Activated CD4-positive, CD25-positive, alpha-beta regulatory T cell treated with anti-CD3 and anti-CD28 coated beads, Interleukin-2, amount 50 U/mL, for 16 hours (primary cell): ENCODE data around the gene SOSTDC1.
A peak's percentile ranks its signal among the peaks of the same experiment; 100 is the strongest.
"Not testable (repeated sequence)": the region's sequence is repeated elsewhere in the genome, so short reads cannot be mapped to it uniquely, and the experiment has no call there.

ENCODE experiments used
- DNase-seq: peaks from one replicate; pipeline ENCODE4 v3.0.0-alpha.2; 2020; ENCODE audit warnings: low read depth, low spot score

Gene SOSTDC1

DNA sequence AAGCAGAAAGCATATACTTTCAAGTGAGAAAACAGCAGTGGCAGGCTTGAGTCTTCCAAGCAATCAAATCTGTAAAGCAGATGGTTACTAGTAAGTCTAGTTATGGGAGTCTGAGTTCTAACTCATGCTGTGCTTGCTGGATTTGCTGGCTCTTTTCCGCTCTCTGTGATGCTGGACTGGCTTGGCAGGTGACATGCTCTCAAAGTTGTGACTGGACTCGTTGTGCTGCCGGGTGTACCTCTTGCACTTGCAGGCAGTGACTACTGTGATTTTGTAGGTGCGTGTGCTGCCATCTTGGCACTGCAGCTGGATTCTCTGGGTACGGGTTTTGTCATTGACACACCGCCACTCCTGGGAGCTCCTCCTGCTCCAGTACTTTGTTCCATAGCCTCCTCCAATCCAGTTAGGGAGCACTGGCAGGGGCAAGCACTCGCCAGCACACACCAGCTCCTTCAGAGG, 3.1 kb downstream of the SOSTDC1 start:
- no peak for DNase-seq

DNA sequence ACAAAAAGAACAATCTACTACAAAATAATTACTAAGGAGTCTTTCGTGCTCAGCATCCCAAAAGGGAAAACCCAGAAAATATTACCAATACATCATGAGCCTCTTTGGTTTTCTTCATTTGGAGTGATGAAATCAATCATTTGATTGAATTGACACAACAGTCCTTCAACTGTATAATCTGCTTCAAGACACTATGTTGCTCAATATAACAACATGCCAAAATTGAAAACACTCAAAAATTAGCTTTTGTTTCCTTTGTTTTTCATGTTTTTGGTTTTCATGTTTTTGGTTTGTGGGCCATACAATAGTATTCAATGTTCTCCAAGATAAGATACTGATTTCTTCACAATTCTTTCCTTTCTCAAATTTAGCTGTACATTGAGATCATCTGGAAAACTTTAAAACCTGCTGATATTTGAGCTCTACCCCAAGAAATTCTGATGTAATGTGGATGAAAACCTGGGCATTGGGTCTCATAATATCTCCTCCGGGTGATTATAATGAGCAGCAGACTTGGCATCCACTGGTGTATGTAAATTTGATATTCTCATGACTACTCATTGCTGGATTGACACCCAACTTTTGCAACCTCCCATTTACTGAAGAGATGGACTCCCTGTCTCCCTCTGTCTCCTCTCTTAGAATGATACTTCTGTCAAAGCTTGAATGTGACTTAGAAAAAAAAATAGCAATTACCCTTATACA, 4.6 kb downstream of the SOSTDC1 start:
- no peak for DNase-seq

DNA sequence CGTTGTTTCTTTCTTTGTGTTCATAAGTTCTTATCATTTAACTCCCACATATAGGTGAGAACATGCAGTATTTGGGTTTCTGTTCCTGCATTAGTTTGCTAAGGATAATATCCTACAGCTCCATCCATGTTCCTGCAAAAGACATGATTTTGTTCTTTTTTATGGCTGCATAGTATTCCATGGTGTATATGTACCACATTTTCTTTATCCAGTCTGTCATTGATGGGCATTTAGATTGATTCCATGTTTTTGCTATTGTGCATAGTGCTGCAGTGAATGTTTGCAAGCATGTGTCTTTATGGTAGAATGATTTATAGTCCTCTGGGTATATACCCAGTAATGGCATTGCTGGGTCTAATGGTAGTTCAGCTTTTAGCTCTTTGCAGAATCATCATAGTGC, 9.2 kb downstream of the SOSTDC1 start:
- not testable (repeated sequence) for DNase-seq

DNA sequence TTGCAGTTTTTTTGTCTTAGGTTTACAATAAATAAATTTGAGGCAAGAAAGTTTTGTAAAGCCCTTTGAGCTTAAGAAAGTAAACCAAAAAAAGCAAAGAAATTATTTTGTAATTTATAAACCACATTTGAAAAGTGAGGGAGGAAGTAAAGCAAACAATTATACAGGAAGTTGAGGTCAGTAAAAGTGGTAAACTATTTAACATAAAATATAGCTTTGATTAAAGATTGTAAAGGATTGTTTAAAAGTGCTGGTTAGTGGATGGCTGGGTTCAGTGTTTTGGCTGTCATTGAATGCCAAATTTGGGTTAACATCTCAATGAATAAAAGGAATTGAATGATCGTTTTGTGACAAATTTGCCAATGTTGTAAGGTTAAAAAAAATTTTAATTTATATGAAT, 9.9 kb downstream of the SOSTDC1 start:
- DNase-seq: no peak

DNA sequence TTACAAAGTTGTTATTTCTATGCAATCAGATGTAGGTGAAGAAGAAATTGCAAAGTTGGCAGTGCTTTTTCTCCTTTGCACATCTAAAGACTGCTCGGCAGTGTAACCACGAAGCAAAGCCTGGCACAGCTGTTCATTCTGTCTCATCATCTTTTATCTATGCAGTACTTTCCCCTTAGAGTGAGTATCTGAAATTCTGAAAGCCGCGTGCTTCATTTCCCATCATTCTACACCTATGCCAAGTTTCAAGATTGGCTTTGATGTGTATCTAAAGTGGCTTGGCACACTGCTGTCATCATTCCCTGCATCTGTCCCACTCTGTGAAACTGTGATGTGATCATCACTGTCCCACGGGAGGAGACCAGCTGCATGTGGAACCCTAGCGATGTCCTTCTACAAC, 15.2 kb downstream of the SOSTDC1 start:
- DNase-seq: no peak

DNA sequence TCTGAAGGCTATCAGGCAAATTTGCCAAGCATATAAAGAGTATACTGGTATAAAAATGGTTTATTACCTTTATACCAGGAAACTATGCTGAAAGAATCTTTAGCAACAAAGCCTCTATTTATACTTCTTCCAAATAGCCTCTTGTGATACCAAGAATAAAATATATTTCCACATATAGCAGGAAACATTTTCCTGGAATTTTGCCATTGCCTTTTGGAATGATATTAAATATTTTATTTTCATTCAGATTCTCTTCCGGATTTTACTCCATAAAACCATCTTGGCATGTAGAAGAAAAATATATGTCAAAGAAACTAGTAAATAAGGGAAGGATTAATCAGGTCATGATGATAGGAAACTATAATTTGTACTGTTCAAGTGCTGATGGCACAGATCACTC, 17.7 kb downstream of the SOSTDC1 start:
- DNase-seq: no peak

DNA sequence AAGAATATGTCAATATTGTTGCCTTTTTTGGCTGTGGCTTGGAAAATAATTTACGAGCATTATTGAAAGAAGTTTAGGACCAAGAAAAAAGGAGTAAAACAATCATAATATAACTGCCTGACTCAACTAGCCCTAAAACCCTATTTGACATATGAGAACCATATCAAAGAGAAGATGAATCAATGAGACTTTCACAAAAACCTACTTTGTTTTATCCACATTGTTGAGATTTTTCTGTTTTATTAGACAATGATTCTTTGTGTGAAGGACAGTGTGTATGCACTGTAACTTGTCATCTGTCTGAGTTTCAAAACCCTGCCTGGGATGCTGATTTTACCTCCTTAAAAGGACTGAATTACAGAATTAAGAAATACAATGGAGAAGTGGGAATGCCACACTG, 19.0 kb downstream of the SOSTDC1 start:
- DNase-seq: no peak

DNA sequence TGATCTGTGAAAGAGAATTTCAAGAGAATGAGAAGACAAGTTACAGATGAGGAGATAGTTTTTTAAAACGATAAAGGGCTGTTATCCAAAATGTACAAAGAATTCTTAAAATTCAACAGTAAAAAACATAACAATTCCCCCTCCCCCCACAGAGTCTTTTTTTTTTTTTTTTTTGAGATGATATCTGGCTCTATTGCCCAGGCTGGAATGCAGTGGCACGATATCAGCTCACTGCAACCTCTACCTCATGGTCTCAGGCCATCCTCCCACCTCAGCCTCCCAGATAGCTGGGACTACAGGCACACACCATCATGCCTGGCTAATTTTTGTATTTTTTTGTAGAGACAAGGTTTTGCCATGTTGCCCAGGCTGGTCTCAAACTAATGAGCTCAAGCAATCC, 21.7 kb downstream of the SOSTDC1 start:
- DNase-seq: not testable (repeated sequence)

DNA sequence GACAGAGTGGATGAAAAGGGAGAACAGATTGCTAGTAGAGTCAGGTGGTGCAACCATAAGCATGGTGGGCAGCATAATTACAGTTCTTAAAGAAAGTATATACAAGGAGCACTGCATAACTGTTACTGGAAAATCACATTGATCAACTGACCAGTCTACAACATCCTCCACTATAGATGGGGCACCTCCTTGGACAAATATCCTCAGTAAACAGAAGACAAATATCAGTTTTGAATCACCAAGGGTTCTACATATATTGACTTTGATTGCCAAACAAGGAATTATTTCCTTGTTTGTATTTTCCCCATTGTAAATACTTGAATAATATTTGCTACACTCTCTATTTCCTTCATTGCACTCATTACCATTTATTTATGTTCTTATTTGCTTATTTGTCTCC, 26.6 kb downstream of the SOSTDC1 start:
- no peak for DNase-seq

DNA sequence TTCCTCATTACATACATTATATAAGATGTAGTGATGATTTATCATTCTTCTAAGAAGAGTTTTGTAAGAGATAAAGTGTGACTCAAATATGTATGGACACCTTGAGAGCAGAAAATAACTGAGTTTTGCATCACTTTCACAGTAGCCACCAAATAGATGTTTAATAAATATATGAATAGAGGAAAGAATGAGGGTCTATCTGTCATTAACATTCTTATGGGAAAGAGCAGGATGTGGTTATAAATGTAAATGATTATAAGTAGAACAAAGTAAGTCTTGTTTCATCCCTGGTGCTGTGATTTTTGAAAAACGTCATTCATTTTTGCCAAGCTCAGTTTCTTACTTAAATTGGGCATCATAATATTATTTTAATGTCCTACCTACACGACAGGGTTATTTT, 29.2 kb downstream of the SOSTDC1 start:
- DNase-seq: no peak

DNA sequence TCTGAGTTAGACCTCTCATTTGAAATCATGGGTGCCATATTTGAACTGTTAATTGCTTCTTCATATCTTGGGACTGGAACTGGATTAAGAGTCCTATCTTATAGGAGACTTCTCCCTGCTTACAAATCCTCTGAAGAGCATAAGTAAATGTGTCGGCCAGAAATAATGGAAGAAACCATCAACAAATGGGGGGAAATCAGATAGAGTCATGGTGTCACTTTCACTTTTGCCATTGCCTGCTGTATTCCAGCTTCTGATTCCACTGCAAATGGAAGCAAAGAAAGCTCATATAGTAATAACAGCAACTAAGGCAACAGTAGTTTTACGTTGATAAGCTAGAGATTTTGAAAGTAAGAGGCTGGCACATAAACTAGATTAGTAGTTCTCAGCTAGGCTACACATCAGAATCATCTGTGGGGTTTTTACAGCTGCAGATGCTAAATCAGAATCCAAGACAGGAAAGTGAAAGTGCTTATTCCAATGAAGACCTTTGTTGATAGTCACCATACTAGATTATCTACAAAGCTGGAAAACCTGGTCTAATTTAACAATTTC, 31.9 kb downstream of the SOSTDC1 start:
- DNase-seq: no peak

DNA sequence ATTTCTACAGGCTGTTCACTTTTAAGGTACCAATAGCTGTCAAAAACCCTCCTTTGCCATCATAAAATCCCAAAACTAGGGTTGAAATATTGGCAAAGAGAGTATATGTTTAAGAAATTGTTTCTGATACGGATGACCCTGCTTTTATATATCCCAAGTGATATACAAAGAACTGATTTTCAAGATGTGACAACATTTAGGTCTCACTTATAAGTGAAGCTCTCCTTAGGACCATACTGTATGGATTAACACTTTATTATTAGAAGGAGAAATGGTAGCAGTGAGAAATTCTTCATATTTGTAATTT, 33.2 kb downstream of the SOSTDC1 start:
- no peak for DNase-seq

DNA sequence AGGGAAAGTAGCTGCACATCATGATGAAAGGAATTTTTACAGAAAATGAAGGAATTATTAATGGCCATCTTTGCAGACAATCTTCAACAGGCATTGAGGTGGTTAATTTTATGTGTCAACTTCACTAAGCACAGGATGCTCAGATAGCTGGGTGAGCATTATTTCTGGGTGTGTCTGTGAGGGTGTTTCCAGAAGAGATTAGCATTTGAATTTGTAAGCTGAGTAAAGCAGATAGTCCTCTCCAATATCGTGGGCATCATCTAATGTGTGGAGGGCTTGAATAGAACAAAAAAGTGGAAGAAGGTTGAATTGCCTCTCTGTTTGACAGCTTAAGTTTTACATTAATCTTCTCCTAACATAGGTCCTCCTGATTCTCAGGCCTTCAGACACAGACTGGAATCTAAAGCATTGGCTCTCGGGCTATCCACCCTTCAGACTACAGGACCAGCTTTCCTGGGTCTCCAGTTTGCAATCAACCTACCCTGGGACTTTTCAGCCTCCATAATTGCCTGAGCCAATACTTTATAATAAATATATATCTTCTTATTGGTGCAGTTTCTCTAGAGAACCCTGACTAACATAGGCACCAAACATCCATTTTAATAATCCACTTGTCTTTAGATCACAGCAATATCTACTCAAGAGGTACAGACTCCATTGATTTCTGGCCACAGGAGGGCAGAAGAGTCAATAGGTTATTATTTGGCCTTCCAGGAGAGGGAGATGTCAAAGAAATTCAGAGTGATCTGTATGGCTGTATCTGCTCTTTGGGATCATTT, 33.7 kb downstream of the SOSTDC1 start:
- no peak for DNase-seq

DNA sequence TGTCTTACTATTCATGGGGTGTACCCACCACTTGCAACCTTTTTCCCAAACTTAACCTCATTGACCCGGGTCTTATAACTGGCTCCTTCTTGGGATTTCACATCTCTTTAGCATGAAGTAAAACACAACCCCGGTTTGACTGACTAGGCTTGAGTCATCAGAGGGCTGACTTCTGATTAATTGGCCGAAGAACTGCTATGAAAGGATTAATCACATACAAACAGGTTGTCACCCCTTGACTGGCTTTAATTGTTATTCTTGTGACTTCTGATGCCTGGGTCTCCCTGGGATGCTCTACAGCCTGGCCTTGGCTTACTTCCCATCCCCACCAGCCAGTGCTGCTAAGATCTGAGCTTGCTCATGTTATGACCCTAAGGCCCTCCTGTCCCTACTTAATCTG, 35.4 kb downstream of the SOSTDC1 start:
- DNase-seq: no peak

DNA sequence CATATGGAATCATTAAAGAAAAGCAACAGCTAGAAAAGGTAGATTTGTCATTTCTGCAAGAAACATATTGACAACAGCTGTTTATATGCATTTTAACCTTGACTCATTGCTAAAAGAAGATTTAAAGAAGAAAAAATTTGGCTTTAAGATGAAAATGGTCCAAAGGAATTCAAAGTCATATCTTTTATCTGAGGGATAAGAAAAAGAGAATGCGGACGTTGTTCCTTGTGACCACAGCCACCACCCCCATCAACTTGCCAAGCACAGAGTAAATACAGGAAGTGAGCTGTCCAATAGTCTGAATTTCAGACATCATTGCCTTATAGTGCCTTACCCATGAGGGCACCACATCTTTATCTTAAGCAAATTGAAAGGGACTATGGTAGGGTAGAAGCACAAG, 36.9 kb downstream of the SOSTDC1 start:
- DNase-seq: no peak

DNA sequence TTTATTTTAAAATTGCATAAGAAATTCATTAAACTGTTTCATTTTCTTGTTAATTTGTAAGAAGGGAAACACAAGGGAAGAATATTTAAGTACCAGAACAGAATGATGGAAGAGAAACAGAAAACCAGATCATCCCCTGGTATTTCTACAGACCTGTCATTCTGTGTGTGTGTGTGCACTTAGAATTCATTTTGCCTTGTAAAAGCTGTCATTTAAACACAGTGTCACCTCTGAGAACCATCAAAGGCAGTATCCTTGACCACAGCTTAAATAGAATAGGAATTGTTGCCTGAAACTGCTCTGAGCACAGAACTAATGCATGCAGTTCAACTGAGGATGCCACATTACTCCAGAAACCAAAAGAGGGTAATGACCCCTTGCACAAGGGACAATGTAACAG, 37.4 kb downstream of the SOSTDC1 start:
- no peak for DNase-seq

DNA sequence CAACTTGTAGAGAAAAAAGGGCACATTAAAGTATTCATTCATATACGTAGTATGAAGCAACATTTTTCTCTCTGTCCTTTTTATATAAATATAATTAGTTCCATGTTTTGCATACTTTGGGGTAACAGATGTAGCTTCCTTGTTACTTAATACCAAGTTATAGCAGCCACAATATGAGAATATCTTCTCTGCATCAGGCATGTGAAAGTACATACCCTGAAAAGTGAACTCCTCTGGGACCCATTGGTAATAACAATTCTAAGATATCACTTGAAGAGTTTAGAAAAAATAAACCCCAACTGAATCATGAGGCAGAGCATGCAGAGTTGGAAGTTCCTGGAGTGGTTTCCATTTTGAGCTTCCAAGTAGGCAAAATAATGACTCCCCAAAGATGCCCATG, 41.8 kb downstream of the SOSTDC1 start:
- DNase-seq: no peak

DNA sequence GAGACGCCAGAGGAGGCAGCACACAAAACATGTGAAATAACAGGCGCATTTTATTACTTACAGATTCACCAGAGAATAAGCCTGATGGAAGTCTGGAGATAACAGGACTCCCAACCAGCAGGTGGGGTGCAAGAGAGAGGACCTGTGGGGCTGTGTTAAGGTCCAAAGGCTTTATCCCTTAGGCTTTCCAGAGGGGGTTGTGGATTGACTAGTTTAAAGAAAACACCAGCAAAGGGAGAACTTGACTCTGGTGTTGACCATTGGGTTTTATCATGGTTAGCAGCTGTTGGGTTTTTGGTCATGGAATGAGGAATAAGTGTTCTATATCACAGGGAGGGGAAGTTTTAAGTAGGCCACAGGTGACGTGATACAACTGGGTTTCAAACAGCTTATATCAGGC, 42.6 kb downstream of the SOSTDC1 start:
- DNase-seq: no peak

DNA sequence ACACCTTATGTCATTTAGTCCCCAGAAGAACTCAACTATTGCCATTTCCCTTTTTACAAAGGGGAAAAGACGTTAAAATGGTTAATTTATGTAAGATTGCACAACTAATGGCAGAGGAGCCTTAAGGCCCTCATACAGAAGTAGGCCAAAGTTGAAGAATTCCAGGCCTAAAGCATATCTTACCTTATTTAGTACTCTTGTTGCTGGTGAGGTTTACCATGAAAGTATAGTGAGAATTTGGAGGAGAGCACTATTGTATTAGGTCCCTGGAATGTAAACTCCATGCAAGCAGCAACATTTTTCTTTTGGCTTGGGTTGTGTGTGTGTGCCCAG, 43.5 kb downstream of the SOSTDC1 start:
- no peak for DNase-seq

DNA sequence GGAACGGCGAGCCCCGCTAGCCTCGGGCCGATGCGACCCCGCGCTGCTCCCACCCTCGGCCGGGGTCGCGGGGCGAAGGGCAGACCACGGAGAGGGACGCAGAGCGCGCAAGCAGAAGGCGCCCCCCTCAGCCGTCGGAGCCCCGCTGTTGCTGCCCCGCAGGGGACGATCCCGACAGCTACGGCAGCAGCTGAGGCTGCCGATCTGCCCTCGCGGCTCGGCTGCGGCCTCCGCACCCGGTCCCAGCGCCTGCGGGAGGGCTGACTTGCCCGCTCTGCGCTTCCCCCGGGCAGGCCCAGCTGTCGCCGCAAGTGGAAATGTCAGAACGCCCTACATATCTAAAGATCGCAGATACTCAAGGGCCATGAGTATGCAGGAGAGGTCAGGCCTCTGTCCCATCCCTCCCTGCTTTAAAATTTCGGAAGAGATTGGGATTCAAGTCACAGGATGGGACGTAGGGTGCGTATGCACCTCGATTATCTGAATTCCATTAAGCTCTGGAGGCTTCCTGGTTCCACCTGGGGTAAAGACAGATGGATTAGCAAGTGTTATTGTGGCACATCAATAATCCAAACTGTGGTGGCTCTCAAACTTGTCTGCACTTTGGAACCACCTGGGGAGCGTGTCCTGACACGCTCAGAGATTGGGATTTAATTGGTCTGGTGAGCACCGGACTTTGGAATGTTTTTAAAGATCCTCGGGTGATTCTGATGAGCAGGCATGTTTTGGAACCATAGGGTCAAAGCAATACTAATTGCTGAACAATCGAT, 44.0 kb downstream of the SOSTDC1 start, which contains the start of gene CRPPA:
Gene CRPPA (minus strand): TSS at position 206 of the 770 bp plus-strand sequence. CDS start 216 bp downstream, outside the sequence.
- DNase-seq: no peak

DNA sequence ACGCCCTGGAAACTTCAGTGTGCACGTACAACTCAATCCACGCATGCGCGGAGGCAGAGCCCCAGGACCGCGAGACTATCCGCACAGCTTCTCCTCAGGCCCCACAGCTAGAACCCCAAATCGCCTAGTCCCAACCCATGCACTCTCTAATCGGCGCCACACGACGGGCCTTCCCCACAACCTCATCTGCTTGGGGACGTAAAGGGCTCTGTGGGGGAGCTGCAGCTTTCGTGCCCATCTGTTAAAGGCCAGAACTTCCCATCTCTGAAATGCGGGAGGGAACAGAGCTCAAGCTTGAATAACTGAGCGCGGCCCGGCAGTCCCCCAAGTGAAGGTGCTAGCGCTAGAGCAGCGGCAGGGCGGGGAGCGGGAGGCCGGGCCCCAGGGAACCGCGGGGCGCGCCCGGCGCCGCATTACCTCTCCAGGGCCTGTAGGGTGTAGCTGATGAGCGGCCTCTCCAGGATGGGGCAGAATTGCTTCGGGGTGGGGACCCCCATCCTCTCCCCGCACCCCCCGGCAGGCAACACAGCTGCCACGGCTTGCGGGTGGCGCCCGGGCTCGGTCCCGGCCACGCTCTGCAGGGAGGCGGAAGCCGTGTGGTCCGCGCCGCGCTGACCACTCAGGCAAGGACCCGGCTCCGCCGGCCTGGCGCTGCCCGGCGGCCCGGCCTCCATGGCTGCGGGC, 44.7 kb downstream of the SOSTDC1 start:
- DNase-seq: peak; percentile 41

DNA sequence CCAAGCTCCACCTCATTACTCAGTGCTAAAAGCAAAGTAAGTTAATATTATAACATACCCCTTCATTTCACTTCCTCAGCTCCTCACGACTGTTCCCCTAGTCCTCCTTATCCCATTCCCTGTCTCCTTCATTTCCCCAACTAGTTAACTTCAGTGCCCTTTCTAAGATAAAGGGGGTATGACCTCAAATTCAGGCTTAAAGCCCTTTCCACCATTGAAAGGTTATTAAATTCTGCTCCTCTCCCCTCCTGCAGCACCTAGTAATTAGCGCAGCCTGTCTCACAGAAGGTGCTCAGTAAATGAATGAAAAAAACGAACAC, 45.2 kb downstream of the SOSTDC1 start:
- no peak for DNase-seq
